ENCODE data around the gene RNMT. TPM values are rescaled to one million over a fixed set of nuclear protein-coding genes. Genes with fewer than 3 reads are reported as not detected.

RNMT gene
- total and polyA plus RNA-seq, 2 of the 4 experiments (the other 2 are of a cell fraction) = 13.3 to 13.6 TPM

DNA sequence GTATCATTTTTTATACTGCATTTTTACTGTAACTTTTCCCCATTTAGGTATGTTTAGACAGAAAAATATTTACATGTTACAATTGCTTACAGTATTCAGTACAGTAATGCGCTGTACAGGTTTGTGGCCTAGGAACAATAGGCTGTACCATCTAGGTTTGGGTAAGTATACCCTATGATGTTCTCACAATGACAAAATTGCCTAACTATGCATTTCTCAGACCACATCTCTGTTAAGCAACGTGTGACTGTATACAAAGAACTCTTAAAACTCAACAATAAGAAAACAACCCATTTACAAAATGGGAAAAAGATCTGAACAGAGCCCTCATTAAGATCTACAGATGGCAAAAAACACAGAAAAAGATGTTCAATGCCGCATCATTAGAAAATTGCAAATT lies 29.5 kb upstream of the RNMT start:
- Histone ChIP-seq H3K14ac (replicated peaks; ENCODE audit: low read depth, low read length) (no peak overlapping the region), H2BK120ac (ENCODE audit: low read depth, low read length) (no peak overlapping the region), H3K4ac (ENCODE audit: low read depth, low read length) (no peak overlapping the region), H2BK20ac (ENCODE audit: low read depth, low read length) (no peak overlapping the region), H3K79me1 (ENCODE audit: low read depth in 1 of 2, low read length in 2 of 2) (peaks cover 8 to 14% of the 10 kb centered on the region in 2 experiments), H2BK5ac (ENCODE audit: low read depth, low read length, poor library complexity, severe bottlenecking) (no peak overlapping the region), H3K4me3 (ENCODE audit: insufficient read depth, low read depth, low read length) (no peak overlapping the region), H3K27ac (ENCODE audit: insufficient read depth, low read length) (no peak overlapping the region), H3K9ac (ENCODE audit: low read depth, low read length) (no peak overlapping the region), H3K4me2 (ENCODE audit: low read depth, low read length) (no peak overlapping the region), H4K20me1 (ENCODE audit: insufficient read depth, low read length) (peaks cover 14% of the 10 kb centered on the region), H3K4me1 (ENCODE audit: control insufficient read depth, insufficient read depth, low read length) (no peaks in the 10 kb centered on the region), H4K8ac (ENCODE audit: low read depth in 2 of 2, low read length in 2 of 2) (no peak overlapping the region), H4K91ac (ENCODE audit: insufficient read depth, low read depth, low read length) (no peak overlapping the region), H3K56ac (ENCODE audit: extremely low read depth, insufficient read depth, low read length) (no peak overlapping the region), H3K9me1 (ENCODE audit: insufficient read depth, low read length) (no peaks in the 10 kb centered on the region), H2AK9ac (replicated peaks; ENCODE audit: low read depth, low read length, poor library complexity) (no peak overlapping the region), H2BK15ac (ENCODE audit: low read depth, low read length) (no peak overlapping the region), H3K27me3 (ENCODE audit: control insufficient read depth, insufficient read depth, low read length) (no peaks in the 10 kb centered on the region), H3K36me3 (ENCODE audit: control insufficient read depth, insufficient read depth, low read length) (0 out of 2 replicates have a peak, but pooled peaks cover 1% of the 10 kb centered on the region), H3K9me3 (ENCODE audit: control insufficient read depth, insufficient read depth, low read length) (peaks cover 2% of the 10 kb centered on the region; the same call in 1 of the 2 replicates), H3K18ac (ENCODE audit: low read depth, low read length) (no peak overlapping the region), H2AK5ac (ENCODE audit: low read depth, low read length) (no peak overlapping the region), H4K5ac (ENCODE audit: low read depth, low read length) (no peak overlapping the region), H2AFZ (replicated peaks; ENCODE audit: low read length, poor library complexity) (no peak overlapping the region), H3K23ac (ENCODE audit: low read depth, low read length) (no peak overlapping the region)
- TF ChIP-seq MAFK (IDR thresholded peaks at IDR 0.05; ENCODE audit: low read depth, low read length) = no peak
- no peak for TF ChIP-seq MXI1 (IDR thresholded peaks at IDR 0.05; ENCODE audit: borderline replicate concordance, low read depth, low read length)
- no peak for TF ChIP-seq CEBPB (IDR thresholded peaks at IDR 0.05; ENCODE audit: low read depth, low read length)
- TF ChIP-seq FOS (IDR thresholded peaks at IDR 0.05; ENCODE audit: low read depth, low read length) = no peak
- TF ChIP-seq, protein P1, sequence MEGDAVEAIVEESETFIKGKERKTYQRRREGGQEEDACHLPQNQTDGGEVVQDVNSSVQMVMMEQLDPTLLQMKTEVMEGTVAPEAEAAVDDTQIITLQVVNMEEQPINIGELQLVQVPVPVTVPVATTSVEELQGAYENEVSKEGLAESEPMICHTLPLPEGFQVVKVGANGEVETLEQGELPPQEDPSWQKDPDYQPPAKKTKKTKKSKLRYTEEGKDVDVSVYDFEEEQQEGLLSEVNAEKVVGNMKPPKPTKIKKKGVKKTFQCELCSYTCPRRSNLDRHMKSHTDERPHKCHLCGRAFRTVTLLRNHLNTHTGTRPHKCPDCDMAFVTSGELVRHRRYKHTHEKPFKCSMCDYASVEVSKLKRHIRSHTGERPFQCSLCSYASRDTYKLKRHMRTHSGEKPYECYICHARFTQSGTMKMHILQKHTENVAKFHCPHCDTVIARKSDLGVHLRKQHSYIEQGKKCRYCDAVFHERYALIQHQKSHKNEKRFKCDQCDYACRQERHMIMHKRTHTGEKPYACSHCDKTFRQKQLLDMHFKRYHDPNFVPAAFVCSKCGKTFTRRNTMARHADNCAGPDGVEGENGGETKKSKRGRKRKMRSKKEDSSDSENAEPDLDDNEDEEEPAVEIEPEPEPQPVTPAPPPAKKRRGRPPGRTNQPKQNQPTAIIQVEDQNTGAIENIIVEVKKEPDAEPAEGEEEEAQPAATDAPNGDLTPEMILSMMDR (conservative IDR thresholded peaks at IDR 0.05; ENCODE audit: low read depth, low read length) = no peak
- TF ChIP-seq USF2 (IDR thresholded peaks at IDR 0.05; ENCODE audit: low read depth, low read length) = no peak
- no peak for TF ChIP-seq RAD21 (IDR thresholded peaks at IDR 0.05; ENCODE audit: low read length)
- TF ChIP-seq RFX5 (IDR thresholded peaks at IDR 0.05; ENCODE audit: low read depth, low read length) = no peak
- no peak for TF ChIP-seq NFE2L2 (IDR thresholded peaks at IDR 0.05; ENCODE audit: low read depth, low read length)
- TF ChIP-seq SMC3 (IDR thresholded peaks at IDR 0.05; ENCODE audit: low read depth, low read length) = no peak
- TF ChIP-seq ELK1 (IDR thresholded peaks at IDR 0.05; ENCODE audit: borderline replicate concordance, low read depth, low read length) = no peak
- no peak for TF ChIP-seq POLR2A (IDR thresholded peaks at IDR 0.05; ENCODE audit: low read depth, low read length)
- TF ChIP-seq CHD1 (IDR thresholded peaks at IDR 0.05; ENCODE audit: low read depth, low read length) = no peak
- in situ Hi-C loops (cut with MboI; ENCODE audit: low sequenced_read_pairs) (no loop called here), intact Hi-C loops (cut with micrococcal nuclease) (no loop called here), dilution Hi-C loops (cut with HindIII; ENCODE audit: low sequenced_read_pairs, unreplicated experiment) (no loop called here)
- CTCF ChIA-PET = interaction anchor here (1.2 kb wide), 1 partner anchor 8 kb away, joined by 3 read pairs; no protein-coding TSS in a partner anchor
- WGBS, 2 experiments (ENCODE audit: extremely low coverage in 2 of 2, insufficient read length in 1 of 2) = no CpG with 5 or more reads among the region's 3 CpGs
- DNase-seq (peak; percentile 17), ATAC-seq (ENCODE audit: low read depth) (peak; percentile 27; the same call in 1 of the 2 replicates)
- no TSS peak for BruUV-seq (replicated peaks)
- POLR2A ChIA-PET (ENCODE audit: unreplicated experiment) = no interaction called here
